ENCODE results near the gene PTPN23.

DNA sequence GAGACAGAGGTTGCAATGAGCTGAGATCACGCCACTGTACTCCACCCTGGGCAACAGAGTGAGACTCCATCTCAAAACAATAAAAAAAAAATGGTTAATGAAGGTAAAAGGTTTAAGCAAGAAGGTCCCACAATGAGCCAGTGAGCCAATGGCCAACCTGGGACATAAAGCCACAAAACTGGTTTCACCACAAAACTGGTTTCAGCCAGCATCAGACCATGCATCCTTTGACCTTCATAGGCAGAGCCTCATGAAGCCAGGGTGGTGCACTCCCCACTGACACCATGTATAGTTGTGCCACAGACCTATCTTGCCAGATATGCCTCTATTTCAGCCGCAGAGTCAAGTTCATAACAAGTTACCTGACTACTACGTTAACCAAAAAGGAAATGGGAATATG is 53.0 kb downstream of the PTPN23 start:
- TF ChIP-seq, protein P1, sequence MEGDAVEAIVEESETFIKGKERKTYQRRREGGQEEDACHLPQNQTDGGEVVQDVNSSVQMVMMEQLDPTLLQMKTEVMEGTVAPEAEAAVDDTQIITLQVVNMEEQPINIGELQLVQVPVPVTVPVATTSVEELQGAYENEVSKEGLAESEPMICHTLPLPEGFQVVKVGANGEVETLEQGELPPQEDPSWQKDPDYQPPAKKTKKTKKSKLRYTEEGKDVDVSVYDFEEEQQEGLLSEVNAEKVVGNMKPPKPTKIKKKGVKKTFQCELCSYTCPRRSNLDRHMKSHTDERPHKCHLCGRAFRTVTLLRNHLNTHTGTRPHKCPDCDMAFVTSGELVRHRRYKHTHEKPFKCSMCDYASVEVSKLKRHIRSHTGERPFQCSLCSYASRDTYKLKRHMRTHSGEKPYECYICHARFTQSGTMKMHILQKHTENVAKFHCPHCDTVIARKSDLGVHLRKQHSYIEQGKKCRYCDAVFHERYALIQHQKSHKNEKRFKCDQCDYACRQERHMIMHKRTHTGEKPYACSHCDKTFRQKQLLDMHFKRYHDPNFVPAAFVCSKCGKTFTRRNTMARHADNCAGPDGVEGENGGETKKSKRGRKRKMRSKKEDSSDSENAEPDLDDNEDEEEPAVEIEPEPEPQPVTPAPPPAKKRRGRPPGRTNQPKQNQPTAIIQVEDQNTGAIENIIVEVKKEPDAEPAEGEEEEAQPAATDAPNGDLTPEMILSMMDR (IDR thresholded peaks at IDR 0.05; ENCODE audit: poor library complexity), result no peak
- no peak for TF ChIP-seq EZH2 (IDR thresholded peaks at IDR 0.05; ENCODE audit: borderline replicate concordance)
- no peak for TF ChIP-seq EZH2phosphoT487 (IDR thresholded peaks at IDR 0.05; ENCODE audit: low read depth, severe bottlenecking, unreplicated experiment)
